Neuronal stem cell (in vitro differentiated cells): ENCODE data around the gene TNNI2.

Experiments
- DNase-seq: peaks from one replicate; pipeline ENCODE4 v3.0.0-alpha.2; 2013; ENCODE audit warnings: low spot score
- H2AFZ ChIP-seq: one replicate; pipeline ENCODE4 v1.6.1; 2013; ENCODE audit warnings: mild to moderate bottlenecking, low read length, inconsistent platforms
- H2AK5ac ChIP-seq: 2 replicates; pipeline ENCODE4 v1.6.1; 2013; ENCODE audit warnings: low read depth, mild to moderate bottlenecking, inconsistent platforms, low read length, moderate library complexity, mixed read lengths
- H2BK120ac ChIP-seq: 2 replicates; pipeline ENCODE4 v1.6.1; 2013; ENCODE audit warnings: low read depth, mild to moderate bottlenecking, inconsistent platforms, low read length, moderate library complexity, mixed read lengths
- H2BK12ac ChIP-seq: one replicate; pipeline ENCODE4 v1.6.1; 2013; ENCODE audit warnings: low read length, inconsistent platforms
- H2BK15ac ChIP-seq: 2 replicates; pipeline ENCODE4 v1.6.1; 2013; ENCODE audit warnings: mild to moderate bottlenecking, low read length, inconsistent platforms, mixed read lengths
- H2BK5ac ChIP-seq: one replicate; pipeline ENCODE4 v1.6.1; 2013; ENCODE audit warnings: inconsistent platforms, mild to moderate bottlenecking, low read length, moderate library complexity
- H3K14ac ChIP-seq: one replicate; pipeline ENCODE4 v1.6.1; 2013; ENCODE audit warnings: low read length, inconsistent platforms
- H3K18ac ChIP-seq: 2 replicates; pipeline ENCODE4 v1.6.1; 2013; ENCODE audit warnings: low read length, inconsistent platforms
- H3K23ac ChIP-seq: 2 replicates; pipeline ENCODE4 v1.6.1; 2013; ENCODE audit warnings: low read depth, mild to moderate bottlenecking, mixed read lengths, low read length, inconsistent platforms; ENCODE audit not compliant: poor library complexity
- H3K27ac ChIP-seq: replicated peaks from 3 replicates; pipeline ENCODE4 v1.5.1; 2013; ENCODE audit warnings: low read length, inconsistent platforms
- H3K27me3 ChIP-seq, 3 experiments: 2 replicates each; pipeline ENCODE4 v1.6.1; 2013; ENCODE audit warnings: low read length in 3 of 3, mild to moderate bottlenecking in 2 of 3, inconsistent platforms in 1 of 3, low read depth in 1 of 3, mixed read lengths in 1 of 3, moderate library complexity in 1 of 3; ENCODE audit not compliant: control insufficient read depth in 3 of 3, insufficient read depth in 3 of 3
- H3K36me3 ChIP-seq, 2 donors: replicated peaks in 1 of 2; 2 replicates each; pipeline ENCODE4 v1.6.1; 2013; ENCODE audit warnings: low read length in 2 of 2; ENCODE audit not compliant: control insufficient read depth in 2 of 2, insufficient read depth in 2 of 2
- H3K4ac ChIP-seq: 2 replicates; pipeline ENCODE4 v1.6.1; 2013; ENCODE audit warnings: inconsistent platforms, mild to moderate bottlenecking, low read length, moderate library complexity
- H3K4me1 ChIP-seq, 2 donors: 1 replicate in 1 of 2; 2 replicates in 1 of 2; pipeline ENCODE4 v1.6.1; 2013; ENCODE audit warnings: low read length in 2 of 2, low read depth in 1 of 2; ENCODE audit not compliant: control insufficient read depth in 2 of 2, insufficient read depth in 1 of 2
- H3K4me2 ChIP-seq: one replicate; pipeline ENCODE4 v1.6.1; 2013; ENCODE audit warnings: mild to moderate bottlenecking, low read length, inconsistent platforms; ENCODE audit not compliant: insufficient read depth, poor library complexity, severe bottlenecking
- H3K4me3 ChIP-seq, 2 donors: 2 replicates each; pipeline ENCODE4 v1.5.1; 2013; ENCODE audit warnings: low read length in 2 of 2, mild to moderate bottlenecking in 2 of 2, inconsistent platforms in 1 of 2, moderate library complexity in 1 of 2
- H3K79me1 ChIP-seq: one replicate; pipeline ENCODE4 v1.6.1; 2013; ENCODE audit warnings: low read depth, mild to moderate bottlenecking, inconsistent platforms, low read length, moderate library complexity
- H3K9ac ChIP-seq: one replicate; pipeline ENCODE4 v1.6.1; 2013; ENCODE audit warnings: mild to moderate bottlenecking, low read depth, low read length, inconsistent platforms; ENCODE audit not compliant: poor library complexity
- H3K9me3 ChIP-seq, 2 donors: replicated peaks in 1 of 2; 2 replicates each; pipeline versions ENCODE3 to v1.6.1; 2013; ENCODE audit warnings: low read length in 2 of 2, mild to moderate bottlenecking in 2 of 2, inconsistent platforms in 1 of 2, low read depth in 1 of 2, mixed read lengths in 1 of 2, moderate library complexity in 1 of 2; ENCODE audit not compliant: control insufficient read depth in 2 of 2, insufficient read depth in 1 of 2
- H4K8ac ChIP-seq: one replicate; pipeline ENCODE4 v1.6.1; 2013; ENCODE audit warnings: low read depth, mild to moderate bottlenecking, inconsistent platforms, low read length, moderate library complexity
- H4K91ac ChIP-seq: one replicate; pipeline ENCODE4 v1.6.1; 2013; ENCODE audit warnings: low read length, low read depth, mild to moderate bottlenecking, inconsistent platforms; ENCODE audit not compliant: poor library complexity
- WGBS, 2 donors: extraction: QIAGEN DNeasy Blood & Tissue Kit; methylation state at CpG; one replicate each; pipeline ENCODE4 v1.1.7; 2013; ENCODE audit warnings: missing lambda C conversion rate in 2 of 2, mixed read lengths in 1 of 2; ENCODE audit not compliant: insufficient read length in 2 of 2, insufficient replicate concordance in 1 of 2; ENCODE audit errors: extremely low coverage in 2 of 2; 5-methylcytosine and 5-hydroxymethylcytosine counted together

TNNI2 gene

GRCh38 chr11:1853376-1854131 is 14.8 kb downstream of the TNNI2 start:
- Histone ChIP-seq H3K9me3 (no peaks in the 10 kb centered on the region), H3K9ac (peak overlapping the region; percentile 21), H4K91ac (no peak overlapping the region), H2BK120ac (no peak overlapping the region), H3K4me3 (no peak overlapping the region), H3K27me3 (peaks cover 0 to 30% (median 0%) of the 10 kb centered on the region in 3 experiments), H3K14ac (peak overlapping the region; percentile 56), H3K27ac (no peak overlapping the region), H3K4me2 (no peak overlapping the region), H3K36me3 (no peaks in the 10 kb centered on the region), H3K23ac (peak overlapping the region; percentile 73), H3K4ac (no peak overlapping the region), H3K79me1 (peaks cover 1% of the 10 kb centered on the region), H4K8ac (no peak overlapping the region), H2AK5ac (peak overlapping the region; percentile 75), H3K18ac (peak overlapping the region; percentile 71), H2BK12ac (peak overlapping the region; percentile 97), H2BK15ac (peak overlapping the region; percentile 58), H3K4me1 (peaks cover 0 to under 1% of the 10 kb centered on the region in 2 donors), H2BK5ac (peak overlapping the region; percentile 66), H2AFZ (no peak overlapping the region)
- no peak for DNase-seq
- WGBS, 2 donors: no CpG with 5 or more reads among the region's 19 CpGs

DNA sequence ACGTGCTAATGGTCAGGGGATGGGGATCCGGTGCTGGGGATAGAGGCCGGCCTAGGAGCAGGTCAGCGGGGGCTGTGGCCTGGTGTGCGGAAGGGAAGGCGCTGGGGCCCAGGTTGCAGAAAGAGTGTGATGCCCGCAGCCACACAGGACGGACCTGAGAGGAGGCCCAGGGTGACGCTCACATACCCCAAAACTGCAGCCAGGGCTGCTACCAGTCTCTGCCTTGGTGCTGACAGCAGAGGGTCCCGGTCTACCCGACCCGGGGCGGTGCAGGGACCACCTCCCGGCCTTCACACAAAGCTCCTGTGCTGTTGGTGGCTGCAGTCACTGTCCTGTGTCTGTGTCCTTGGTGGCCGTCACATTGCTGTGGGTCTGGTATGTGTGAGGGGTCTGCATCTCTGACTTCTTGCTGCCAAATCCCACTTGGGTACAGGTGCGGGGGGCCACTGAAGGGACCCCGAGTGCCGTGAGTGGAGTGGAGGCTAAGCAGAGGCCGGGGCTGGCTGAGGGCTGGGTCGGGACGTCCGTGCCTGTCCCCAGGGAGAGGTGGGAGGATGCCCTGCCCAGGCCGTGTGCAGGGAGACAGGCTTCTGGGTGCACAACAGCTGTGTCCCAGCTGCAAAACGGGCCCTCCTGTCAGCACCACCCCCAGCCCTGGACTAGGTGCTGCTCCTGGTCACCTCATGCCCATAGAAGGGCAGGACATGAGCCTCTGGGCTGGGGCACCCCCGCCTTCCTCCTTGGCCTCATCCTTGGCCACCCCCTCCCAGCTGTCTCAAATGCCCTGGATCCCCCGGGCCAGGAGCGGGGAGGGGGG is 15.6 kb downstream of the TNNI2 start:
- H2BK5ac ChIP-seq: no peak overlapping the region
- peak overlapping the region in 1 of 2 donors; percentile 32 for H3K4me3 ChIP-seq
- no peak overlapping the region for H3K27ac ChIP-seq
- peak overlapping the region; percentile 51 for H3K18ac ChIP-seq
- no peak for DNase-seq
- H3K9ac ChIP-seq: no peak overlapping the region
- peaks cover 0 to 25% (median 0%) of the 10 kb centered on the region in 3 experiments for H3K27me3 ChIP-seq
- no peak overlapping the region for H3K4ac ChIP-seq
- H2BK15ac ChIP-seq: peak overlapping the region; percentile 65
- WGBS, 2 donors: no CpG with 5 or more reads among the region's 27 CpGs
- H2AFZ ChIP-seq: no peak overlapping the region
- H2BK12ac ChIP-seq: peak overlapping the region; percentile 97
- H3K79me1 ChIP-seq: peaks cover 1% of the 10 kb centered on the region
- H3K23ac ChIP-seq: peak overlapping the region; percentile 73
- peaks cover 0 to 5% of the 10 kb centered on the region in 2 donors for H3K4me1 ChIP-seq
- peak overlapping the region; percentile 56 for H3K14ac ChIP-seq
- H4K8ac ChIP-seq: peak overlapping the region; percentile 92
- H4K91ac ChIP-seq: no peak overlapping the region
- H2BK120ac ChIP-seq: no peak overlapping the region
- peak overlapping the region; percentile 75 for H2AK5ac ChIP-seq
- H3K36me3 ChIP-seq: no peaks in the 10 kb centered on the region
- H3K9me3 ChIP-seq: no peaks in the 10 kb centered on the region
- H3K4me2 ChIP-seq: no peak overlapping the region

DNA sequence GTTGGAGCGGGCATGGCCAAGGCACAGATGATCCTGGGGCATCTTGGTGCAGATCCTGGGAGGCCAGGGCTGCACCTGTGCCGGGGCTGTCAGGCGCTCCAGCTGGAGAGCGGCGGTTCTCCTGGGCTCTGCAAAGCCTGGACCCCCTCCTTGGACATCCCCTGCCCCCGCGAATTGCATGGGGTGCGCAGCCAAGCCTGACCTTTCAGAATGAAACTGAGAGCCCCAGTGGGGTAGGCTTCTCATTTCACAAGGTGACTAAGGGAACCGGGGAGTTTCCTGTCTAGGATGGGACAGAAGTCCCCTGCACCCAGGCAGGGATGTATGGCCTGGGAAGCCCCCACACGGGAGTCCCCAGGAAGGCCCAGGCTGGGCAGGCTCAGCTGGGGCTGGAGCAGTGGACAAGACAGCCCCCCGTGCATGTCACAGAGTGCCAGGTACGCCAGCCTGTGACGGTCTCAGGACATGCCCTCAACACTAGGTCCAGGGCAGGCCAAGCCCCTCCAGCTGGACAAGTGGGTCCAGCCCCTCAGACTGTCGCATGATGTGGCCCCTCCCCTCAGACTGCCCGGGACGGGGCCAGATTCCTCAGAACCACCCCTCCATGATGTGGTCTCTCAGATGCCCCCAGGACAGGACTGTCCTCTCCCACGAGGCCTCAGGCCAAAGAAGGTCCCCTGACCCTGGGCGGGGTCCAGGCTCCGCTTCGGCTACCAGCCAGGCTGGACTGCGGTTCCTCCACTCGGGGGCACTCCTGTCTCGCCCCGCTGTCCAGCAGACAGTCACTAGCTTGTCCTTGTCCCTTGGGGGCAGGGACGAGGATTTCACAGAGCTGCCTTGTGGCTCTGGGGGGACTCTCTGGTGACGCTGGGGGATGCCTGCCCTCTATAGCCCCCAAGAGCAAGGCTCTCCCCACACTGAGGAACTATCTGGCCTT is 16.4 kb downstream of the TNNI2 start:
- H2AFZ ChIP-seq: no peak overlapping the region
- H3K4ac ChIP-seq: no peak overlapping the region
- no peak overlapping the region for H3K27ac ChIP-seq
- no peak overlapping the region for H2BK120ac ChIP-seq
- no peak overlapping the region for H3K4me2 ChIP-seq
- H3K9me3 ChIP-seq: no peaks in the 10 kb centered on the region
- H2BK15ac ChIP-seq: peak overlapping the region; percentile 65
- no peak overlapping the region for H4K91ac ChIP-seq
- H3K27me3 ChIP-seq: peaks cover 0 to 20% (median 0%) of the 10 kb centered on the region in 3 experiments
- peak overlapping the region; percentile 74 for H3K9ac ChIP-seq
- DNase-seq: no peak
- no CpG with 5 or more reads among the region's 26 CpGs for WGBS, 2 donors
- H3K36me3 ChIP-seq: no peaks in the 10 kb centered on the region
- peak overlapping the region; percentile 68 for H2AK5ac ChIP-seq
- H3K18ac ChIP-seq: peak overlapping the region; percentile 60
- H3K4me3 ChIP-seq: no peak overlapping the region
- peaks cover 0 to 5% of the 10 kb centered on the region in 2 donors for H3K4me1 ChIP-seq
- peaks cover 1% of the 10 kb centered on the region for H3K79me1 ChIP-seq
- H3K23ac ChIP-seq: no peak overlapping the region
- peak overlapping the region; percentile 31 for H3K14ac ChIP-seq
- peak overlapping the region; percentile 95 for H2BK12ac ChIP-seq
- no peak overlapping the region for H2BK5ac ChIP-seq
- H4K8ac ChIP-seq: no peak overlapping the region
